SIG-M5 treated with dmso at 0.1 percent for 504 hours (cell line): ENCODE results near the gene AHCTF1.
"Not testable (repeated sequence)": the region's sequence is repeated elsewhere in the genome, so short reads cannot be mapped to it uniquely, and the experiment has no call there.

Source experiments
- DNase-seq: peaks from one replicate; lab custom pipeline; 2025; ENCODE audit not compliant: unreplicated experiment; lab: John Stamatoyannopoulos, UW

Gene AHCTF1

GRCh38 chr1:246919902-246920301 is 11.8 kb downstream of the AHCTF1 start:
- DNase-seq: no peak

GRCh38 chr1:246916026-246916923 is 15.5 kb downstream of the AHCTF1 start:
- DNase-seq: not testable (repeated sequence)

GRCh38 chr1:246907472-246907871 is 24.3 kb downstream of the AHCTF1 start:
- DNase-seq: peak; percentile 60

- DNase-seq: no peak
Observed at GRCh38 chr1:246906833-246907232, 24.9 kb downstream of the AHCTF1 start.

- DNase-seq: no peak
Observed at GRCh38 chr1:246901874-246902273, 29.9 kb downstream of the AHCTF1 start.

- no peak for DNase-seq
Observed at GRCh38 chr1:246897302-246897701, 34.4 kb downstream of the AHCTF1 start.

- no peak for DNase-seq
Observed at GRCh38 chr1:246893191-246893939, 38.4 kb downstream of the AHCTF1 start.

- DNase-seq: no peak
Observed at GRCh38 chr1:246891105-246891504, 40.6 kb downstream of the AHCTF1 start.

GRCh38 chr1:246888522-246888921 is 43.2 kb downstream of the AHCTF1 start:
- DNase-seq: no peak

- not testable (repeated sequence) for DNase-seq
Observed at GRCh38 chr1:246885389-246885788, 46.4 kb downstream of the AHCTF1 start.

GRCh38 chr1:246878551-246878950 is 53.2 kb downstream of the AHCTF1 start:
- DNase-seq: no peak

- DNase-seq: no peak
Observed at GRCh38 chr1:246876431-246876830, 55.3 kb downstream of the AHCTF1 start.

- no peak for DNase-seq
Observed at GRCh38 chr1:246875041-246876026, 56.4 kb downstream of the AHCTF1 start.

GRCh38 chr1:246865921-246866320 is 65.8 kb downstream of the AHCTF1 start:
- no peak for DNase-seq

GRCh38 chr1:246863791-246864190 is 68.0 kb downstream of the AHCTF1 start:
- not testable (repeated sequence) for DNase-seq

- no peak for DNase-seq
Observed at GRCh38 chr1:246860401-246860800, 71.3 kb downstream of the AHCTF1 start.

GRCh38 chr1:246856371-246856770 is 75.4 kb downstream of the AHCTF1 start:
- DNase-seq: no peak

GRCh38 chr1:246850640-246851039 is 81.1 kb downstream of the AHCTF1 start:
- DNase-seq: not testable (repeated sequence)

- no peak for DNase-seq
Observed at GRCh38 chr1:246843876-246844275, 87.9 kb downstream of the AHCTF1 start.

- not testable (repeated sequence) for DNase-seq
Observed at GRCh38 chr1:246840761-246841160, 91.0 kb downstream of the AHCTF1 start.

- DNase-seq: no peak
Observed at GRCh38 chr1:246838118-246838456, 93.7 kb downstream of the AHCTF1 start.
